Measurements from ENCODE around the gene ALDH3A1.

- TF ChIP-seq CTCF (conservative IDR thresholded peaks at IDR 0.05; ENCODE audit: low read depth in 2 of 2) (no peak), POLR2AphosphoS5 (IDR thresholded peaks at IDR 0.05; ENCODE audit: low read depth) (no peak), EZH2 (IDR thresholded peaks at IDR 0.05; ENCODE audit: low read depth, unreplicated experiment) (no peak), REST (IDR thresholded peaks at IDR 0.05; ENCODE audit: unreplicated experiment) (no peak), CREB1 (CRISPR knock-in tag; IDR thresholded peaks at IDR 0.05; ENCODE audit: low read depth) (no peak), ETS1 (IDR thresholded peaks at IDR 0.05) (no peak), EZH2phosphoT487 (IDR thresholded peaks at IDR 0.05; ENCODE audit: unreplicated experiment) (no peak)
Observed at GRCh38 chr17:19787733-19788357, 39.7 kb upstream of the ALDH3A1 start.
